Activated CD4-positive, CD25-positive, alpha-beta regulatory T cell (primary cell): ENCODE data around the gene SUCLG2.

Experiments
- DNase-seq, 4 experiments: peaks; one replicate each; lab custom pipeline; 2025; lab: John Stamatoyannopoulos, UW

The SUCLG2 gene

GRCh38 chr3:67458408-67458807, 196.0 kb downstream of the SUCLG2 start:
- no peak for DNase-seq

- no peak for DNase-seq
Measured at GRCh38 chr3:67453628-67454027, 200.8 kb downstream of the SUCLG2 start.

GRCh38 chr3:67450153-67450552, 204.3 kb downstream of the SUCLG2 start:
- DNase-seq, result no peak

- no peak for DNase-seq
Measured at GRCh38 chr3:67447393-67447792, 207.0 kb downstream of the SUCLG2 start.

GRCh38 chr3:67437789-67438188, 216.6 kb downstream of the SUCLG2 start:
- DNase-seq, result no peak

GRCh38 chr3:67437090-67437489, 217.3 kb downstream of the SUCLG2 start:
- DNase-seq, result no peak

- DNase-seq, result no peak
Measured at GRCh38 chr3:67433109-67433508, 221.3 kb downstream of the SUCLG2 start.

- DNase-seq, result no peak
Measured at GRCh38 chr3:67431887-67432286, 222.5 kb downstream of the SUCLG2 start.

GRCh38 chr3:67423722-67424121, 230.7 kb downstream of the SUCLG2 start:
- DNase-seq, result no peak

- no peak for DNase-seq
Measured at GRCh38 chr3:67421912-67422311, 232.5 kb downstream of the SUCLG2 start.

- DNase-seq, result no peak
Measured at GRCh38 chr3:67419779-67420178, 234.6 kb downstream of the SUCLG2 start.

GRCh38 chr3:67419218-67419529, 235.2 kb downstream of the SUCLG2 start:
- no peak for DNase-seq

GRCh38 chr3:67418426-67419217, 235.8 kb downstream of the SUCLG2 start:
- DNase-seq, result no peak

GRCh38 chr3:67416703-67417102, 237.7 kb downstream of the SUCLG2 start:
- DNase-seq, result no peak

- DNase-seq, result no peak
Measured at GRCh38 chr3:67415511-67415910, 238.9 kb downstream of the SUCLG2 start.

- DNase-seq, result no peak
Measured at GRCh38 chr3:67414740-67415139, 239.7 kb downstream of the SUCLG2 start.

GRCh38 chr3:67405193-67405592, 249.2 kb downstream of the SUCLG2 start:
- no peak for DNase-seq

- DNase-seq, result no peak
Measured at GRCh38 chr3:67402873-67403272, 251.5 kb downstream of the SUCLG2 start.

- no peak for DNase-seq
Measured at GRCh38 chr3:67401921-67402320, 252.5 kb downstream of the SUCLG2 start.

GRCh38 chr3:67400476-67400875, 253.9 kb downstream of the SUCLG2 start:
- no peak for DNase-seq

GRCh38 chr3:67389176-67389575, 265.2 kb downstream of the SUCLG2 start:
- DNase-seq, result no peak

- no peak for DNase-seq
Measured at GRCh38 chr3:67388738-67389137, 265.7 kb downstream of the SUCLG2 start.

- DNase-seq, result no peak
Measured at GRCh38 chr3:67386451-67386850, 268.0 kb downstream of the SUCLG2 start.

GRCh38 chr3:67384760-67385397, 269.5 kb downstream of the SUCLG2 start:
- DNase-seq, result peak in 1 of 4 experiments; percentile 3
